H1 (cell line): ENCODE data around the gene TBC1D30. TPM values are rescaled to one million over a fixed set of nuclear protein-coding genes. Genes with fewer than 3 reads are reported as not detected.

Source experiments
- CHD2 ChIP-seq: IDR thresholded peaks from 2 replicates; pipeline ENCODE4 v1.6.1; 2012; ENCODE audit warnings: low read length, improper control_type of control experiment
- FOSL1 ChIP-seq: IDR thresholded peaks from 2 replicates; pipeline ENCODE4 v1.6.1; 2011; ENCODE audit warnings: mild to moderate bottlenecking, low read depth, low read length, moderate library complexity; ENCODE audit not compliant: insufficient read depth
- GABPA ChIP-seq: IDR thresholded peaks from 2 replicates; pipeline ENCODE4 v1.6.1; 2011; ENCODE audit warnings: mild to moderate bottlenecking, low read length, moderate library complexity, borderline replicate concordance; ENCODE audit not compliant: insufficient read depth
- KDM1A ChIP-seq: fragments of 200-600, 300-600 bp; sonication (generic); IDR thresholded peaks from 2 replicates; pipeline ENCODE4 v1.7.1; 2016; ENCODE audit warnings: mild to moderate bottlenecking, low read length, borderline replicate concordance
- KDM4A ChIP-seq: IDR thresholded peaks from one replicate; pipeline ENCODE4 v1.7.1; 2012; ENCODE audit warnings: low read depth, mild to moderate bottlenecking, moderate library complexity, low read length, inconsistent platforms; ENCODE audit not compliant: severe bottlenecking
- USF2 ChIP-seq: IDR thresholded peaks from 2 replicates; pipeline ENCODE4 v1.6.1; 2011; ENCODE audit warnings: low read length, improper control_type of control experiment
- polyA plus RNA-seq, 7 experiments: library from polyadenylated mRNA; depleted of rRNA in 3 of 7; stranded (reverse) in 5 of 7; unstranded in 2 of 7; fragments of >200 nt in 5 of 7; fragments of 200-250 nt in 2 of 7; gene quantifications; 1 replicate in 5 of 7; 2 replicates in 1 of 7; 4 replicates in 1 of 7; pipeline versions ENCODE4 v1.2.1 to v1.2.3, GENCODE V29; 2011 to 2013; ENCODE audit warnings: missing spikeins in 2 of 7, mixed read lengths in 2 of 7
- total RNA-seq: library from RNA; stranded (reverse); fragmentation: NEBNext Ultra II Directional; extraction: Animal tissue kit (Norgen Biotek cat#: 25700); gene quantifications from 2 replicates; pipeline ENCODE4 v1.2.1, GENCODE V29; 2021
- TF ChIP-seq, protein P1 (sequence below), 3 experiments: IDR thresholded peaks; 1 replicate in 2 of 3; 2 replicates in 1 of 3; pipeline versions ENCODE4 v1.5.1 to v1.6.1; 2011; ENCODE audit warnings: low read length in 3 of 3, mild to moderate bottlenecking in 3 of 3, inconsistent platforms in 2 of 3, low read depth in 1 of 3, moderate library complexity in 1 of 3; ENCODE audit not compliant: insufficient read depth in 1 of 3; ENCODE audit errors: control extremely low read depth in 1 of 3

Gene TBC1D30
- total and polyA plus RNA-seq, 2 of the 8 experiments (the other 6 are each of a cell fraction or from before 2014, with no cell fraction given) = 2.8 to 5.5 TPM

DNA sequence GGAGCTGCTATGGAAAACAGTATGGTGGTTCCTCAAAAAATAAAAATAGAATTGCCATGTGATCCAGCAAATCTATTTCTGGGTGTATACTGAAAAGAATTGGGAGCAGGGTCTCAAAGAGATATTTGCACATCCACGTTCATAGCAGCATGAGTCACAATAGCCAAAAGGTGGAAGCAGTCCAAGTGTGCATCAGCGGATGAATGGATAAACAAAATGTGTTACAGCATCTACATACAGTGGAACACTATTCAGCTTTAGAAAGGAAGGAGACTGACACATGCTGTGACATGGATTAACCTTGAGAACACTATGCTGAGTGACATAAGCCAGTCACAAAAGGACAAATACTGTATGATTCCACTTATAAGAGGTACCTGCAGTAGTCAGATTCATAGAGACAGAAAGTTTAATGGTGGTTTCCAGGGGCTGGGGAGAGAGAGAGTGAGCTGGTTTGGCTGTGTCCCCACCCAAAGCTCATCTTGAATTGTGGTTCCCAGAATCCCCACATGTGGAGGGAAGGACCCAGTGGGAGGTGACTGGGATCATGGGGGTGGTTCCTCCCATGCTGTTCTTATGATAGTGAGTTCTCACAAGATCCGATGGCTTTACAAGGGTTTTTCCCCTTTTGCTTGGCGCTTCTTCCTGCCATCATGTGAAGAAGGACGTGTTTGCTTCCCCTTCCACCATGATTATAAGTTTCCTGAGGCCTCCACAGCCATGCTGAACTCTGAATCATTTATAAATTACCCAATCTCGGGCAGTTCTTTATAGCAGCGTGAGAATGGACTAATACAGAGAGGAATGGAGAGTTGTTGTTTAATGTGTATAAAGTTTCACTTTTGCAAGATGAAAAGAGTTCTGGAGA lies 17.6 kb upstream of the TBC1D30 start (continued):
- TF ChIP-seq, protein P1, sequence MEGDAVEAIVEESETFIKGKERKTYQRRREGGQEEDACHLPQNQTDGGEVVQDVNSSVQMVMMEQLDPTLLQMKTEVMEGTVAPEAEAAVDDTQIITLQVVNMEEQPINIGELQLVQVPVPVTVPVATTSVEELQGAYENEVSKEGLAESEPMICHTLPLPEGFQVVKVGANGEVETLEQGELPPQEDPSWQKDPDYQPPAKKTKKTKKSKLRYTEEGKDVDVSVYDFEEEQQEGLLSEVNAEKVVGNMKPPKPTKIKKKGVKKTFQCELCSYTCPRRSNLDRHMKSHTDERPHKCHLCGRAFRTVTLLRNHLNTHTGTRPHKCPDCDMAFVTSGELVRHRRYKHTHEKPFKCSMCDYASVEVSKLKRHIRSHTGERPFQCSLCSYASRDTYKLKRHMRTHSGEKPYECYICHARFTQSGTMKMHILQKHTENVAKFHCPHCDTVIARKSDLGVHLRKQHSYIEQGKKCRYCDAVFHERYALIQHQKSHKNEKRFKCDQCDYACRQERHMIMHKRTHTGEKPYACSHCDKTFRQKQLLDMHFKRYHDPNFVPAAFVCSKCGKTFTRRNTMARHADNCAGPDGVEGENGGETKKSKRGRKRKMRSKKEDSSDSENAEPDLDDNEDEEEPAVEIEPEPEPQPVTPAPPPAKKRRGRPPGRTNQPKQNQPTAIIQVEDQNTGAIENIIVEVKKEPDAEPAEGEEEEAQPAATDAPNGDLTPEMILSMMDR (IDR thresholded peaks at IDR 0.05; ENCODE audit: control extremely low read depth in 1 of 3, insufficient read depth in 1 of 3, low read depth in 1 of 3, low read length in 3 of 3) = no peak
- no peak for TF ChIP-seq CHD2
- TF ChIP-seq USF2 = no peak
- TF ChIP-seq FOSL1 = no peak
- no peak for TF ChIP-seq KDM1A
- no peak for TF ChIP-seq KDM4A
- TF ChIP-seq GABPA = no peak
